ENCODE results near the gene MRPL55.
A peak's percentile ranks its signal among the peaks of the same experiment; 100 is the strongest.

MRPL55 gene

GRCh38 chr1:228084325-228084724, 24.8 kb downstream of the MRPL55 start:
- ATAC-seq, result no peak

DNA sequence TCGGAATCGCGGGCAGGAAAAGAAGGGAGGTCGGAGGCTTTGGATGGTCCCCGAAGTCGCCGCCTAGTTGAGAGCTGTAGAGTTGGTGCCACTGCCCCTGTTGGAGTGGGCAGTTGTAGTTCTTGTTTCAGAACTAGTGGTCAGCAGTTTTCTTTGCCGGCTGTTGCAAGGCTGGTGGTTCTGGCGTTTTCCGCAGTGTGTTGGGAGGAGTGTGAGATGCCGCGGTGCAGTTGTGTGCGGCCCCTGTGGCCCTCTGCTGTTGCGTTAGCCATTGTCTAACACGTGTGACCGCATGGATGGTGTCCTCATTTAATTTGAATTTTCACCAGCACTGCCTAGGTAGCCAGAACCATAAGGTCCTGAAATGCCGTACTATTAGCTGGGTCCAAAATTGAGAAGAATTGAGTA, 25.2 kb downstream of the MRPL55 start:
- ATAC-seq (no peak), DNase-seq (no peak)

More at GRCh38 chr1:228084325-228084724, 24.8 kb downstream of the MRPL55 start:
- DNase-seq, result no peak

- peak; percentile 42 for DNase-seq
- no peak for ATAC-seq
These were observed 25.9 kb downstream of the MRPL55 start for GRCh38 chr1:228082918-228083870.

- peak; percentile 81 for ATAC-seq
- DNase-seq, result peak; percentile 94
These were observed 26.7 kb downstream of the MRPL55 start, which contains the start of gene ARF1 for GRCh38 chr1:228082214-228082917. Gene ARF1, plus strand, starts transcription at chr1:228082708. Its CDS starts 14,407 bp downstream, at chr1:228097115.

DNA sequence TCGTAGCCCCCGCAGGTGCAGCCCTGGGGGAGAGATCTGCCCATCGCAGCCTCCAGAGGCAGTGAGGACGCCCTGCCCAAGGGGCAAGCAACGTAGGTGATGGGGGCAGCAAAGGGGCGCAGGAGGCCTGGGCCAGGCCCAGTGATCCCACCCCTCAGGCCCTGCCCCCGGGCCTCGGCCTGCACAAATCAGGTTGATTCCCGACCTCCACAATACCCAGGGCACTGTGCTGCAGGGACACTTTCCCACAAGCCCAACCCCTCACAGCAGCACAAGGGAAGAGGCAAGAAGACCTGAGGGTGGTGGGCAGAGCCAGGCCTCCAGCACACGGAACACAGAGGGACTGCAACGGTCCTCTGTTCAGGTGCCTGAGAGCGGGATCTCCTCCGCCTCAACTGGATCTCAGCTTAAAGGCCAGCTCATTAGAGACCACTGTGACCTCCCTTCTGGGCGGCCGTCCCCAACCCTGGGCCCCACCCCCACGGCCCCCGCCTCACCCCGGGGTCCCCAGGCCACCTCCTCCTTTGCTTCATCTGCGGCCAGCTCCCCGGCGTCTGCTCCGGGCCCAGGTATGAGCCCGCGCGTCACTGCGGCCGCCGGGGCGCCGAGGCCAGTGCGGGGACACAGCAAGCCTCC, 27.4 kb downstream of the MRPL55 start:
- DNase-seq, result peak; percentile 32
- peak; percentile 8 for ATAC-seq

GRCh38 chr1:228081144-228081543, 28.0 kb downstream of the MRPL55 start:
- no peak for DNase-seq
- ATAC-seq, result no peak

DNA sequence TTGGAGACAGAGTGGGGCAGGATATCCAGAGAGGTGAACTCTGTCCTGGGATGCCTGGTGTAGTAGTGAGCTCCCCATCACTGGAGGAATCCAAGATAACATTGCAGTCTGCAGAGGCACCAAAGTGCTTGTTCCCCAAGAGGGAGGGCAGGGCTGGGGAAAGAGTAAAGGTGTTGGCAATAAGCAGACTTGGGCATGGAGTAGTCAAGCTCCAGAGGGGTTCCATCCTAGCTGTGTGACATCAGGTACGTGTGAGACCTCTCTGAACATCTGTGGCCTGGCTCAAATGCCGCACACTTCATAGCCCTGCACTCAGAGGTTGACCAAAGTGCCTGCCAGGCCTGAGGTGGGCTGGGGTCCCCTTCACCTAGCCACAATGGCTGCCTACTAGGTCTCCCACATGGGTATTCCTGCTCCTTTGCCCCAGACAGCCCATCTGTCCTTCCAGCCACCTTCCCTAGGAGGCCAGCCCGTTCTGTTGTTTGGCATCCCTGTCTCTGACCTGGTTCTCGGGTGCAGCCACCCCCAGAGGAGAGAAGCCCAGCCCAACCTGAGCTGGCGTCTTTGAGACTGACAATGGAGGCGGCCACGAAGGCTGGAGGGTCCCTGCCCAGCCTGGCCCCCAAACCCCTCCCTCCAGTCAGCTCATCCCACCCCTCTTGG, 29.4 kb downstream of the MRPL55 start:
- no peak for ATAC-seq
- DNase-seq, result no peak

DNA sequence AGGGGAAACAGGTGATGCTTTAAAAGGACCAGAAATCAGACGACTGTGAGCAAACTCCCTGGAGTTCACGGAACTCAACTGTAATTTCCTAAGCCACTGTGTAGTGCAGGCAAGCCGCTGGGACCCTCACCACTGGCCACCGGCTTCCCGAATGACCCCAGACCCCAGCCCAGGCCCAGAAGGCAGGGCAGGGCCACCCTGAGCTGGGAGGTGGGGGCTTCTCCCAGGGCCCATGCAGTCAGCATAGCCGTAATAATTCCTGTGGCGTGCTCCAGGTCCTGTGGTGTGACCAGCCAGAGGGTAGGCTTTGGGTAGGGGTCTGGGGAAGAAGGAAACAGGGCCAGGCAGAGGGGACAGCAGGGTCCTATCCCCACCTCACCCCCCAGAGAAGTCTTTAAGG, 30.1 kb downstream of the MRPL55 start:
- ATAC-seq (no peak), DNase-seq (no peak)

- DNase-seq (no peak), ATAC-seq (no peak)
These were observed 31.4 kb downstream of the MRPL55 start for GRCh38 chr1:228077565-228078330.

DNA sequence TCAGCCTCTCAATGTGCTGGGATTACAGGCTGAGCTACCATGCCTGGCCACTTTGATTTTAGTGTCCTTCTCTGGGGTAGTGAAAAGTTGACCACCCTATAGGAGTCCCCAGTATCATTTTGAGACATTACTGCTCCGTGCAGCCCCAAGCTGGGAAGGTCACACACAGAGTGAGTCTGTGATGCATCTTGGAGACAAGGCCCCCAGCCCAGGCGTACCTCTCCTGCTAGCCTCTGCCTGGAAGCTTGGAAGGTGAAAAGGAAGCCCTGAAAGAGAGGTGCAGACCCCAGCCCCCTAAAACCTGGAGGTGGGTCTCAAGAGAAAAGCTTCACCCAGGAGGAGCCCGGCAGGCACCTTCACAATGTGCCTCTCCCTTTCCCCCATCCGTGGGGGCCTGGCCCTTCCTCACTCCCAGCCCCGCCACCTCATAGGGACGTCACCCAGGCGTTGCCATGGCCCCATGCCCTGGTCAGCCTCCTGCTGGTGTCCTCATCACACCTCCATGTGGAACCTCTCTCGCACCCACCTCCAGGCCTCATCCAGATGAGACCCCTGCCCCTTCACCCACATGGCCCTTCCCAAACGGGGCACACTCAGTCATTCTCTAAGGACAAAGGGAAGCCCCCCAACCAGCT, 32.2 kb downstream of the MRPL55 start:
- ATAC-seq (no peak), DNase-seq (no peak)

DNA sequence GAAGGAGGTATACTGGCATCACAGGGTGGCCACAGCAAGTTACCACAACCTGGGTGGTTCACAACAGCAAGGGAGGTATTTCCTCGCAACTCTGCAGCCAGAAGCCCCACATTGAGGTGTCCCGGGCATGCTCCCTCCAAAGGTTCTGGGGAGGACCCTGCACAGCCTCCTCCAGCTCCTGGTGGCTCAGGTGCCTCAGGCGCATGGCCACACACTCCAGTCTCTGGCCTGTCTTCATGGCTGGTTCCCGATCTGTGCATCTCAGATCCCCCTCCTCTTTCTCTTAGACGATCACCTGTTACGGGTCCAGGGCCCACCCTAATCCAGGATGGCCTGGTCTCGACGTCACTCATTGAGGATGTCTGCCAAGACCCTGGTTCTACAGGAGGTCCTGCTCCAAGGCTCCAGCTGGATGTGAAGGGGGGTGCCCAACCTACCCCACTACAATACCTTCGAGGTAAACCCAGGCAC, 33.3 kb downstream of the MRPL55 start:
- ATAC-seq, result no peak
- no peak for DNase-seq

DNA sequence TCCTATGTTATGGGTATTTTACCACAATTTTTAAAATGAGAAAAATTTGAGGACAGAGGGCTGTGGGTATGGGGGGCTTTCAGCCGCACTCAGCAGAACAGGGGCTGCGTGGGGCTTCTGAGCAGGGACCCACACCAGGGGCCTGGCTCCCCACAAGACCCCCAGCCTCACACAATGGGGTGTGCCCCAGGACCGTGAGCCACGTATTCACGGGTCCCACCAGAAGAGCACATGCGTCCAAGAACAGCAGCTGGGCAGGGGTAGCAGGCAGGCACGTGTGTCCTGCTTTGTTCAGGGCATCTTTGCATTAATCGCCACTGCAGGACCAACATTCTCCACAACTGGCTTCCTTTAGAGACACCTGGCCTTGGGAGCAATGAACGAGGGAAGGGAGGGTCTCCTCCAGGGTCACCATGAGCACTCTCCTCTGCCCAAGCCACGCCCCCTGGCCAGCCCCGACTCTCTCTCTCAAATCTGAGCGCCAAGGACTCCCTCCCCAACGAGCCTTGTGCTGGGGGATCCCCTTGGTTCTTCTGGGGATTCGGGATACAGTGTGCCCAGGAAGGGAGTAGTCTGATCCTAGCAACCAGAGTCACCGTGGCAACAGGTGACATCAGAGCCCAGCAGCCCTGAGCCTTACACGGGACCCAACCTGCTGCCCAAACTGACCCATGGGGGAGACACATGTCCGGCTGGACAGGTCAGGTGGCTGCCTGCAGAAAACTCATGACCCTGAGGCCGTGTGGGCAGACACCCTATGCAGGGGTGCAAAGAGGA, 34.0 kb downstream of the MRPL55 start:
- no peak for ATAC-seq
- no peak for DNase-seq

DNA sequence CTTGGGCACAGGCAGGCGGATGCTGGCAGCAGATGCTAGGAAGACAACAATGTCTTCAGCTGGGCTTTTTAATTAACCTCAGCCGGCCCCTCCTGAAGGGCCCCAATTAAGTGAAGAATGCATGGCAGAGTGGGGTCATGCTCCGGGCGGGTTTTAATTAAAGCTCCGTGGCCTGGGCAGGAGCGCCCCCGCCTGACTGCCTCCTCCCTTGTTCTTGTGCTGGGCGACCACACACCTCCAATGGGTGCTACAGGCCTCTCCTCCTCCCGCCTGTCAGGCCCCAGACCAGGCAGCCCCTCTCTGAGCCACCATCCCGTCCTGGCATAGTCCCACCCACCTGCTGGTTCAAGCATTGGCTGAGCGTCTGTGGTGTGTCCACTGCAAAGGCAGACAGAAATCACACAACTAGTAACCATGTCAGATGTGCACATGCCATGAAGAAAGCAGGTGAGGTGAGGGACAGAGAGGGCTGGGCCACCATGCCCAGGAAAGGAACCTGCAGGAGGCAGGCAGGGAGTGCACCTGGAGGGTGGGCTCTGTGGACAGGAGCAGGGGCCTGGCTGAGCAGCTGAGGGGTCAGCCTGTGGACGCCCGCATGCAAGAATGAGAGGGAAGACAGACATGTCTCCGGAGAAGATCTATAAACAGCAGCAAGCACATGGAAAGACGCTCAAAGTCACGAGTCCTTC, 35.1 kb downstream of the MRPL55 start:
- DNase-seq (no peak), ATAC-seq (peak; percentile 33)

- DNase-seq, result no peak
- ATAC-seq, result no peak
These were observed 35.8 kb downstream of the MRPL55 start for GRCh38 chr1:228073061-228073856.

GRCh38 chr1:228072658-228073043, 36.4 kb downstream of the MRPL55 start:
- no peak for DNase-seq
- ATAC-seq, result no peak

GRCh38 chr1:228071839-228072657, 37.1 kb downstream of the MRPL55 start:
- no peak for ATAC-seq
- DNase-seq, result no peak

DNA sequence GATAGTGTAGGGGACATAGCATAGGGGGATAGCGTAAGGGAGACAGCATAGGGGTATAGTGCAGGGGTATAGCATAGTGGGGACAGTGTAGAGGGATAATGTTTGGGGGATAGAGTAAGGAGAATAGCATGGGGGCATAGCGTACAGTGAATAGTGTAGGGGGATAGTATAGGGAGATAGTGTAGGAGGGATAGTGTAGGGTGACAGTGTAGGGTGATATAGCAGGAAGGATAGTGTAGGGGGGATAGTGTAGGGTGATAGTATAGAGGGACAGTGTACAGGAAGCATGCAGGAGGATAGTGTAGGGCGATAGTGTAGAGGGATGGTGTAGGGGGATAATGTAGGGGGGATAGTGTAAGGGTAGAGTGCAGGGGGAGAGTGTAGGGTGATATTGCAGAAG, 38.2 kb downstream of the MRPL55 start:
- DNase-seq (no peak), ATAC-seq (no peak)

DNA sequence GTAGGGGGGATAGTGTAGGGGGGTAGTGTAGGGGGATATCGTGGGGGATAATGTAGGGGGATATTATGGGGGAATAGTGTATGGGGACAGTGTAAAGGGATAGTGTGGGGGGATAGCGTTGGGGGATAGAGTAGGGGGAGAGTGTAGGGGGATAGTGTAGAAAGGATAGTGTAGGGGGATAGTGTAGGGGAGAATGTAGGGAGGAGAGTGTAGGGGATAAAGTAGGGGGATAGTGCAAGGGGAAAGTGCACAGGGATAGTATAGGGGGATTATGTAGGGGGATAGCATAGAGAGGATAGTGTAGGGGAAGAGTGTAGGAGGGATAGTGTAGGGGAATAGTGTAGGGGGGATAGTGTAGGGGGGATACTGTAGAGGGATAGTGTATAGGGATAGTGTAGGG, 38.9 kb downstream of the MRPL55 start:
- no peak for DNase-seq
- ATAC-seq, result no peak
